PC-3 (cell line): ENCODE results near the gene TMCC3. TPM values are rescaled to one million over a fixed set of nuclear protein-coding genes. Genes with fewer than 3 reads are reported as not detected.
A peak's percentile ranks its signal among the peaks of the same experiment; 100 is the strongest.
"Not testable (repeated sequence)": the region's sequence is repeated elsewhere in the genome, so short reads cannot be mapped to it uniquely, and the experiment has no call there.

Experiments used
- ATAC-seq: fragments of 200-7000 bp; cut with Tn5 transposase; 2 replicates; pipeline ENCODE4 v1.9.1; 2020; ENCODE audit warnings: mild to moderate bottlenecking, moderate library complexity
- BruUV-seq: library from RNA; stranded (reverse); fragments of 400-500 nt; replicated peaks from 2 replicates; lab custom pipeline; 2021; lab: Mats Ljungman, UMichigan
- CTCF ChIA-PET: fragments of 300-600 bp; sonication (Branson Sonifier 250); formaldehyde crosslinking; loops from one replicate; lab custom pipeline; 2022; ENCODE audit warnings: antibody characterized with exemption; lab: Charles Lee
- POLR2A ChIA-PET: fragments of 300-600 bp; sonication (Branson Sonifier 250); formaldehyde crosslinking; loops from one replicate; lab custom pipeline; 2022; ENCODE audit warnings: antibody characterized with exemption; ENCODE audit not compliant: unreplicated experiment; lab: Charles Lee
- DNase-seq: peaks from one replicate; pipeline ENCODE4 v3.0.0-alpha.2; 2015
- H2AFZ ChIP-seq: fragments of 300-600 bp; sonication (generic); 2 replicates; pipeline ENCODE4 v1.6.0; 2016; ENCODE audit warnings: antibody characterized with exemption, low read length
- H3F3A ChIP-seq: fragments of 300-600 bp; sonication (generic); one replicate; pipeline ENCODE4 v1.6.0; 2017; ENCODE audit warnings: antibody characterized with exemption, low read length, control low read depth, mild to moderate bottlenecking; ENCODE audit not compliant: unreplicated experiment
- H3K27ac ChIP-seq: fragments of 300-600 bp; sonication (generic); 2 replicates; pipeline ENCODE4 v1.5.1; 2016; ENCODE audit warnings: mild to moderate bottlenecking, low read length
- H3K27me3 ChIP-seq: fragments of 300-600 bp; sonication (generic); 2 replicates; pipeline ENCODE4 v1.6.1; 2016; ENCODE audit warnings: low read length, mixed read lengths
- H3K36me3 ChIP-seq: fragments of 300-600 bp; sonication (generic); 2 replicates; pipeline ENCODE4 v1.6.1; 2016; ENCODE audit warnings: low read depth, mixed run types, low read length, mixed read lengths
- H3K4me1 ChIP-seq: fragments of 300-600 bp; sonication (generic); 2 replicates; pipeline ENCODE4 v1.5.1; 2016; ENCODE audit warnings: low read length; ENCODE audit not compliant: insufficient read depth
- H3K4me2 ChIP-seq: fragments of 300-600 bp; sonication (generic); 2 replicates; pipeline ENCODE4 v1.6.0; 2016; ENCODE audit warnings: low read length
- H3K4me3 ChIP-seq: fragments of 300-600 bp; sonication (generic); 2 replicates; pipeline ENCODE4 v1.5.1; 2016; ENCODE audit warnings: mild to moderate bottlenecking, low read length, mixed read lengths
- H3K79me2 ChIP-seq: fragments of 300-600 bp; sonication (generic); 2 replicates; pipeline ENCODE4 v1.6.1; 2017; ENCODE audit warnings: low read length, mixed read lengths
- H3K9ac ChIP-seq: fragments of 300-600 bp; sonication (generic); 2 replicates; pipeline ENCODE4 v1.6.0; 2016; ENCODE audit warnings: mild to moderate bottlenecking, low read length
- H3K9me2 ChIP-seq: fragments of 300-600 bp; sonication (generic); replicated peaks from 2 replicates; pipeline ENCODE4 v1.6.1; 2016; ENCODE audit warnings: mixed run types, low read length, mixed read lengths
- H3K9me3 ChIP-seq: fragments of 300-600 bp; sonication (generic); 2 replicates; pipeline ENCODE4 v1.6.1; 2016; ENCODE audit warnings: low read length, mixed read lengths
- H4K20me1 ChIP-seq: fragments of 300-600 bp; sonication (generic); 2 replicates; pipeline ENCODE4 v1.6.1; 2016; ENCODE audit warnings: low read length, mixed read lengths
- EZH2 ChIP-seq: fragments of 300-600 bp; sonication (generic); IDR thresholded peaks from one replicate; pipeline ENCODE4 v1.6.1; 2017; ENCODE audit warnings: antibody characterized with exemption, mild to moderate bottlenecking, low read length; ENCODE audit not compliant: unreplicated experiment
- EZH2phosphoT487 ChIP-seq: fragments of 300-600 bp; sonication (generic); IDR thresholded peaks from 2 replicates; pipeline ENCODE4 v1.6.1; 2018; ENCODE audit warnings: mild to moderate bottlenecking, antibody characterized with exemption, low read length, borderline replicate concordance
- intact Hi-C: fragments of 100-400 bp; cut with micrococcal nuclease; formaldehyde crosslinking; loops from 2 replicates; pipeline ENCODE4 v1.9.0; 2023
- total RNA-seq: library from RNA; depleted of rRNA; stranded (reverse); fragments of >200 nt; gene quantifications from 2 replicates; pipeline ENCODE4 v1.2.3, GENCODE V29; 2014
- TF ChIP-seq, protein P1 (sequence below): fragments of 300-600 bp; sonication (generic); conservative IDR thresholded peaks from 2 replicates; pipeline ENCODE4 v1.5.1; 2017; ENCODE audit warnings: antibody characterized with exemption, low read depth, mild to moderate bottlenecking, low read length

TMCC3 gene
- total RNA-seq, 1 experiment from 2014 or later = 6.5 TPM

DNA sequence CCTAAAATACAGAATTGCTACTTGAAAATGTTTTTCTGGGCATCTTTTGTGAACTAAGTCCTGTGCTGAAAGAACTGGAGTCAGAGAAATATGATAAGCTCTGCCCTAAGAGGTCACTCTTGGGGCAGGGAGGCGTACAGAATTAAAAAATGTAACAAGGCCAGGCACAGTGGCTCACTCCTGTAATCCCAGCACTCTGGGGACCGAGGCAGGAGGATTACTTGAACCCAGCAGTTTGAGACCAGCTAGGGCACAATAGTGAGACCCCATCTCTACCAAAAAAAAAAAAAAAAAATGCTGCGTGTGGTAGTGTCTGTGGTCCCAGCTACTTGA lies 46.0 kb downstream of the TMCC3 start:
- no peaks in the 10 kb centered on the region for H3F3A ChIP-seq
- no peaks in the 10 kb centered on the region for H3K9me2 ChIP-seq
- H3K4me1 ChIP-seq = peaks cover 12% of the 10 kb centered on the region
- no peaks in the 10 kb centered on the region for H3K36me3 ChIP-seq
- no peaks in the 10 kb centered on the region for H3K79me2 ChIP-seq
- H3K9me3 ChIP-seq = no peaks in the 10 kb centered on the region
- ATAC-seq (no peak), DNase-seq (no peak)
- intact Hi-C loops = no loop called here
- no peak overlapping the region for H3K9ac ChIP-seq
- no peaks in the 10 kb centered on the region for H4K20me1 ChIP-seq
- CTCF ChIA-PET = no interaction called here
- H2AFZ ChIP-seq = no peak overlapping the region
- no peak overlapping the region for H3K4me3 ChIP-seq
- no peaks in the 10 kb centered on the region for H3K27me3 ChIP-seq
- BruUV-seq = no TSS peak
- TF ChIP-seq EZH2 (no peak), EZH2phosphoT487 (no peak)
- TF ChIP-seq, protein P1, sequence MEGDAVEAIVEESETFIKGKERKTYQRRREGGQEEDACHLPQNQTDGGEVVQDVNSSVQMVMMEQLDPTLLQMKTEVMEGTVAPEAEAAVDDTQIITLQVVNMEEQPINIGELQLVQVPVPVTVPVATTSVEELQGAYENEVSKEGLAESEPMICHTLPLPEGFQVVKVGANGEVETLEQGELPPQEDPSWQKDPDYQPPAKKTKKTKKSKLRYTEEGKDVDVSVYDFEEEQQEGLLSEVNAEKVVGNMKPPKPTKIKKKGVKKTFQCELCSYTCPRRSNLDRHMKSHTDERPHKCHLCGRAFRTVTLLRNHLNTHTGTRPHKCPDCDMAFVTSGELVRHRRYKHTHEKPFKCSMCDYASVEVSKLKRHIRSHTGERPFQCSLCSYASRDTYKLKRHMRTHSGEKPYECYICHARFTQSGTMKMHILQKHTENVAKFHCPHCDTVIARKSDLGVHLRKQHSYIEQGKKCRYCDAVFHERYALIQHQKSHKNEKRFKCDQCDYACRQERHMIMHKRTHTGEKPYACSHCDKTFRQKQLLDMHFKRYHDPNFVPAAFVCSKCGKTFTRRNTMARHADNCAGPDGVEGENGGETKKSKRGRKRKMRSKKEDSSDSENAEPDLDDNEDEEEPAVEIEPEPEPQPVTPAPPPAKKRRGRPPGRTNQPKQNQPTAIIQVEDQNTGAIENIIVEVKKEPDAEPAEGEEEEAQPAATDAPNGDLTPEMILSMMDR = no peak
- POLR2A ChIA-PET = no interaction called here
- no peak overlapping the region for H3K4me2 ChIP-seq
- no peak overlapping the region for H3K27ac ChIP-seq

DNA sequence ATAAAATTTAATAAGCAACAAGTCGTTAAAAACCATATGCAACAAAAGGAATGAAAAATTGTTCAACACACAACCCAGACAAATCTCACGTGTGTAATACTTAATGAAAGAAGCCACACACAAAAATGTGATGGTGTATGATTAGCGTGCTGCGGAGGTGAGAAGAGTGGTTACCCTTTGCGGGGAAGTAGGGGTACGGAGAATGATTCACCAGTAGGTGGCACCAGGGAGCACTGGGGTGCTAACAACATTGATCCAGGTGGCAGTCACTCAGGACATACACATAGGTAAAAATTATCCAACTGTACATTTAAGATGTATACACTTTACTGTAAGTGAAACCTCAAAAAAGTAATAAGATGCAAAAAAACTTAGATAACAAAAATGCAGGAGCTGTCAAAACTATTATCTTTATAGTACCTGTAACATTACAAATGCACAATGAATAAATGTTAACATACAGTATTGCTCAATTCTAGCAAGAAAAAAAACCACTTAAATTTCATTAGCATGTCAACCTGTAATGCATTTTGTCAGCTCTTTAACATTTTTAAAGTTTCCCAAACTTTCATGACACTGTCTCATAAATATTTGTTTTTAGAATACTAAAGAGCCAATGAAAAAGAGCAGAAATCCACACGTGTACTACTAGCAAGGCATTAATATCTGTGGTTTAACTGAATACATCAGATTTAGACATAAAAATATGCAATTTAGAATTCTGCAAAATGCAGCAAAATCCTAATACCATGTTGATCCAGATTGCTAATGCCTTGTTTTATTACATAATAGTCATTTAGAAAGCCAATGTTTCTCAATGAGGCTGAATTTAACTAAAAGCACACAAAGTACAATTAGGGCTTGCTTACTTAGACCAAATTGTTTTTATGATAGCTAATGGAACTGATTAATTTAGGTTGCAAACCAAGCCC lies 46.7 kb downstream of the TMCC3 start:
- Histone ChIP-seq H3K4me1 (peaks cover 12% of the 10 kb centered on the region), H3K9me2 (no peaks in the 10 kb centered on the region), H3K9me3 (no peaks in the 10 kb centered on the region), H3K36me3 (no peaks in the 10 kb centered on the region), H4K20me1 (no peaks in the 10 kb centered on the region), H3K79me2 (no peaks in the 10 kb centered on the region), H3K27me3 (no peaks in the 10 kb centered on the region), H3K9ac (no peak overlapping the region), H3K4me3 (no peak overlapping the region), H2AFZ (no peak overlapping the region), H3K27ac (no peak overlapping the region), H3F3A (no peaks in the 10 kb centered on the region), H3K4me2 (no peak overlapping the region)
- intact Hi-C loops = no loop called here
- DNase-seq = peak; percentile 48
- ATAC-seq = no peak
- BruUV-seq = no TSS peak
- no peak for TF ChIP-seq EZH2
- TF ChIP-seq EZH2phosphoT487 = no peak
- TF ChIP-seq, protein P1 = peak; percentile 89
- CTCF ChIA-PET = no interaction called here
- POLR2A ChIA-PET = no interaction called here

DNA sequence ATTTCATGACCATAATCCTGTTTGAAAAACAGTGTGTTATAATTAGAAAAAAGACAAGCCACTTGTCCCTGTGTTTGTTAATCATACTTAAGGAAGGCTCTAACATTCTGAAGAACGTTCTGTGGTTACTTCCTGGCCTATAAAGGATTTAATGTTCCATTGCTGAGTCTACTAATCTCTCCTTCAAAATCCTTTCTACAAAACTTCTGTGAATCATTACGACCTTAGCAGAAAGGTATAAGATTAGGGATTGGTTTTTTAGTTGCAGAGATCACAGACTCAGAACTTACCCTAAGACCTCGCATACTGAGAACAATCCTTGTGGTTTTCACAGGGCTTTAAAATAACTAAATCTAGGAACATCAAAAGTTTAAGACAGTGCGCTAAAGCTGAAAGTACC lies 48.3 kb downstream of the TMCC3 start:
- POLR2A ChIA-PET = no interaction called here
- peaks cover 22% of the 10 kb centered on the region for H3K4me1 ChIP-seq
- DNase-seq = no peak
- intact Hi-C loops = no loop called here
- no peaks in the 10 kb centered on the region for H4K20me1 ChIP-seq
- no peaks in the 10 kb centered on the region for H3F3A ChIP-seq
- H3K27me3 ChIP-seq = no peaks in the 10 kb centered on the region
- TF ChIP-seq, protein P1 = no peak
- TF ChIP-seq EZH2phosphoT487 = no peak
- TF ChIP-seq EZH2 = no peak
- ATAC-seq = no peak
- no peaks in the 10 kb centered on the region for H3K36me3 ChIP-seq
- no peak overlapping the region for H3K4me3 ChIP-seq
- CTCF ChIA-PET = no interaction called here
- no peaks in the 10 kb centered on the region for H3K79me2 ChIP-seq
- no TSS peak for BruUV-seq
- H3K9ac ChIP-seq = no peak overlapping the region
- no peak overlapping the region for H3K4me2 ChIP-seq
- H3K9me2 ChIP-seq = no peaks in the 10 kb centered on the region
- no peaks in the 10 kb centered on the region for H3K9me3 ChIP-seq
- H2AFZ ChIP-seq = no peak overlapping the region
- no peak overlapping the region for H3K27ac ChIP-seq

DNA sequence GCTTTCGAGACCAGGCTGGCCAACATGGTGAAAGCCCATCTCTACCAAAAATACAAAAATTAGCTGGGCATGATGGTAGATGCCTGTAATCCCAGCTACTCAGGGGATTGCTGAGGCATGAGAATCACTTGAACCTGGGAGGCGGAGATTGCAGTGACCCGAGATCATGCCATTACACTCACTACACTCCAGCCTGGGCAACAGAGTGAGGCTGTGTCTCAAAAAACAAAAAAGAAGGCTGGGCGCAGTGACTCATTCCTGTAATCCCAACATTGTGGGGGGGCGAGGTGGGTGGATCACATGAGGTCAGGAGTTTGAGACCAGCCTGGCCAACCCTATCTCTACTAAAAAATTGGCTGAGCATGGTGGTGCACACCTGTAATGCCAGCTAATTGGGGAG lies 49.0 kb downstream of the TMCC3 start:
- peaks cover 28% of the 10 kb centered on the region for H3K4me1 ChIP-seq
- H3K27me3 ChIP-seq, POLR2A ChIA-PET, BruUV-seq, H3K9ac ChIP-seq, H3K79me2 ChIP-seq, H2AFZ ChIP-seq, intact Hi-C loops, H3F3A ChIP-seq, ATAC-seq, H4K20me1 ChIP-seq, H3K36me3 ChIP-seq, H3K9me2 ChIP-seq, H3K9me3 ChIP-seq, H3K27ac ChIP-seq, CTCF ChIA-PET, DNase-seq, H3K4me3 ChIP-seq, H3K4me2 ChIP-seq: not testable (repeated sequence)
